IgD-negative memory B cell (primary cell): ENCODE results near the gene RBPJL. TPM values are rescaled to one million over a fixed set of nuclear protein-coding genes. Genes with fewer than 3 reads are reported as not detected.

Experiments
- H3K27ac Mint-ChIP-seq, 3 donors: one replicate each; pipeline ENCODE4 v1.8.0; 2020 to 2022; ENCODE audit warnings: mild to moderate bottlenecking in 3 of 3, mixed read lengths in 3 of 3, moderate library complexity in 1 of 3
- H3K27me3 Mint-ChIP-seq: one replicate; pipeline ENCODE4 v1.8.0; 2021; ENCODE audit warnings: mixed read lengths
- H3K36me3 Mint-ChIP-seq: one replicate; pipeline ENCODE4 v1.8.0; 2020; ENCODE audit warnings: mild to moderate bottlenecking, mixed read lengths
- H3K4me1 Mint-ChIP-seq, 3 donors: one replicate each; pipeline ENCODE4 v1.8.0; 2020 to 2022; ENCODE audit warnings: mixed read lengths in 3 of 3, mild to moderate bottlenecking in 1 of 3
- H3K4me3 Mint-ChIP-seq, 4 donors: one replicate each; pipeline ENCODE4 v1.8.0; 2020 to 2022; ENCODE audit warnings: mild to moderate bottlenecking in 4 of 4, mixed read lengths in 4 of 4, moderate library complexity in 3 of 4
- H3K9me3 Mint-ChIP-seq, 3 donors: one replicate each; pipeline ENCODE4 v1.8.0; 2020 to 2021; ENCODE audit warnings: mixed read lengths in 3 of 3, mild to moderate bottlenecking in 1 of 3
- polyA plus RNA-seq: library from polyadenylated mRNA; unstranded; fragments of 300-500 nt; fragmentation: Illumina TruSeq; gene quantifications from one replicate; pipeline ENCODE4 v1.2.3, GENCODE V29; 2021

Gene RBPJL
- polyA plus RNA-seq, 1 donor from 2014 or later = not detected

- peaks cover 9 to 13% (median 10%) of the 10 kb centered on the region in 3 donors for H3K4me1 Mint-ChIP-seq
- H3K27ac Mint-ChIP-seq = no peak overlapping the region
- H3K4me3 Mint-ChIP-seq = no peak overlapping the region
- no peaks in the 10 kb centered on the region for H3K9me3 Mint-ChIP-seq
- no peaks in the 10 kb centered on the region for H3K36me3 Mint-ChIP-seq
- peaks cover 14% of the 10 kb centered on the region for H3K27me3 Mint-ChIP-seq
Measured at GRCh38 chr20:45288376-45288775, 18.3 kb upstream of the RBPJL start.

- H3K27me3 Mint-ChIP-seq = peaks cover 16% of the 10 kb centered on the region
- H3K4me1 Mint-ChIP-seq = peaks cover 10 to 15% (median 11%) of the 10 kb centered on the region in 3 donors
Measured at GRCh38 chr20:45288860-45289259, 17.8 kb upstream of the RBPJL start.

GRCh38 chr20:45289942-45290676 is 16.5 kb upstream of the RBPJL start:
- H3K27me3 Mint-ChIP-seq = peaks cover 27% of the 10 kb centered on the region
- no peak overlapping the region for H3K4me3 Mint-ChIP-seq
- no peak overlapping the region for H3K27ac Mint-ChIP-seq
- H3K4me1 Mint-ChIP-seq = peaks cover 10 to 18% (median 14%) of the 10 kb centered on the region in 3 donors
- no peaks in the 10 kb centered on the region for H3K36me3 Mint-ChIP-seq
- no peaks in the 10 kb centered on the region for H3K9me3 Mint-ChIP-seq

More at GRCh38 chr20:45288860-45289259, 17.8 kb upstream of the RBPJL start:
- Mint-ChIP-seq H3K9me3 (no peaks in the 10 kb centered on the region), H3K27ac (no peak overlapping the region), H3K36me3 (no peaks in the 10 kb centered on the region), H3K4me3 (no peak overlapping the region)

DNA sequence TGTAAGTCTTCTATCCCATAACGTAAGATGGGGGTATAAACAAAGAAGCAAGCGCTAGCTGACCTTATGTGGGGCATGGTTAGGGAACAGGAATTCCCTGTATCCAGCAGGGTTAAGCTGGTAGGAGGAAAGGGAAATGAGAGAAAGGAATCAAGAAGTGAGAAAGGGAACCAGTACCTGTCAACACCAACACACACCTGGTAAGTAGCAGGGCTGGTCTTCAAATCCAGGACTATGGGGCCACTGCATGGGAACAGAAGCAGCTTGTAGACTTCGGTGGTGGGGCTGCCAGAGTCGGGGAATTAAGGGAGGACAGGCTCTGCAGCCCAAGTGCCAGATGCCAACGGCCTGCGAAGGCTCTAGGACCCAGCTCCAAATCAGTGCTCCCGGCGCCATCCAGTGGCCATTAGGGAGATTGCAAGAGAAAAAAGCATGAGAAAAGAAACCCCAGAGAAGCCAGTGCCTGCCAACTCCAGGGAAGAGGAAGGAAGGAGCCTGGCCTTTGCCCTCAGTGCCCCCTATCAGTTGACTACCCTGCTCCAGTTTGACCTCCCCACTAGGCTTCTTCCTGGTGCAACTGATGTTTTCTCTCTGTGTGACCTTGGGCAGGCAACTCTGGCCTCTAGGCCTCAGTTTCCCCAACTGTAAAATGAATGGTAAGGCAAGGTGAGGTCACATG is 15.8 kb upstream of the RBPJL start:
- Mint-ChIP-seq H3K36me3 (no peaks in the 10 kb centered on the region), H3K4me1 (peaks cover 10 to 18% (median 14%) of the 10 kb centered on the region in 3 donors), H3K4me3 (peak overlapping the region in 1 of 4 donors; percentile 50), H3K9me3 (no peaks in the 10 kb centered on the region), H3K27me3 (peaks cover 31% of the 10 kb centered on the region), H3K27ac (no peak overlapping the region)

- H3K9me3 Mint-ChIP-seq = no peaks in the 10 kb centered on the region
Measured at GRCh38 chr20:45291526-45291925, 15.1 kb upstream of the RBPJL start.

DNA sequence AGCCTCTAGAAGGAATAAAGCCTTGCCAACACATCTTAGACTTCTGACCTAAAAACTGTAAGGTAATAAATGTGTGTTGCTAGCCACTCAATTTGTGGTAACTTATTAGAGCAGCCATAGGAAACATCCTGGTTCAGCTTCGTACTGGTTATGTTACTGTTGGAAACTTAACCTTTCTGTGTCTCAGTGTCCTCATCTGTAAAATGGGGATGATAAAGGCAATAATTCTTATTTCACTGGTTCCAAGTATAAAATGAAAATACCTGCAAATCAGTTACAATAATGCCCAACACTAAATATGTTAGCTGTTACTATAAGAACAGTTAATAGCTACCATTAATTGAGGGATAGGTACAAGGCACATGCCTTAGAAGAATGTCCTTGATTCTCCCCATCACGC is 14.3 kb upstream of the RBPJL start:
- Mint-ChIP-seq H3K4me3 (peak overlapping the region in 3 of 4 donors; percentile 10 to 77 (median 61)), H3K27me3 (peaks cover 32% of the 10 kb centered on the region), H3K27ac (peak overlapping the region in 1 of 3 donors; percentile 62), H3K4me1 (peaks cover 10 to 18% (median 14%) of the 10 kb centered on the region in 3 donors), H3K36me3 (peaks cover 3% of the 10 kb centered on the region), H3K9me3 (no peaks in the 10 kb centered on the region)

More at GRCh38 chr20:45291526-45291925, 15.1 kb upstream of the RBPJL start:
- Mint-ChIP-seq H3K27ac (no peak overlapping the region), H3K27me3 (peaks cover 36% of the 10 kb centered on the region), H3K4me1 (peaks cover 10 to 18% (median 14%) of the 10 kb centered on the region in 3 donors), H3K36me3 (peaks cover 3% of the 10 kb centered on the region), H3K4me3 (peak overlapping the region in 1 of 4 donors; percentile 4)

- H3K9me3 Mint-ChIP-seq = no peaks in the 10 kb centered on the region
- H3K36me3 Mint-ChIP-seq = peaks cover 3% of the 10 kb centered on the region
- peak overlapping the region; percentile 10 to 88 (median 74) for H3K4me3 Mint-ChIP-seq
- H3K27ac Mint-ChIP-seq = peak overlapping the region in 1 of 3 donors; percentile 62
- peaks cover 39% of the 10 kb centered on the region for H3K27me3 Mint-ChIP-seq
- peaks cover 10 to 18% (median 14%) of the 10 kb centered on the region in 3 donors for H3K4me1 Mint-ChIP-seq
Measured at GRCh38 chr20:45293041-45294002, 13.3 kb upstream of the RBPJL start.

- Mint-ChIP-seq H3K4me3 (peak overlapping the region in 3 of 4 donors; percentile 10 to 79 (median 70)), H3K36me3 (peaks cover 3% of the 10 kb centered on the region), H3K4me1 (peaks cover 10 to 18% (median 14%) of the 10 kb centered on the region in 3 donors), H3K27me3 (peaks cover 37% of the 10 kb centered on the region), H3K27ac (no peak overlapping the region), H3K9me3 (no peaks in the 10 kb centered on the region)
Measured at GRCh38 chr20:45294003-45294368, 12.7 kb upstream of the RBPJL start.

DNA sequence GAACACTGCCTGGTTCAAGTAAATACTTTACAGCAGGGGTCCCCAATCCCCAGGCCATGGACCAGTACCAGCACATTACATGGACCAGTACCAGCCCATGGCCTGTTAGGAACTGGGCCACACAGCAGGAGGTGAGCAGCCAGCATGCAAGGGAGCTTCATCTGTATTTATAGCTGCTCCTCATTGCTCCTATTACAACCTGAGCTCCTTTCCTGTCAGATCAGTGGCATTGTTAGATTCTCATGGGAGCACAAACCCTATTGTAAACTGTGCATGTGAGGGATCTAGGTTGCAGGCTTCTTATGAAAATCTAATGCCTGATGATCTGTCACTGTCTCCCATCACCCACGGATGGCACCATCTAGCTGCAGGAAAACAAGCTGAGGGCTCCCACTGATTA is 12.0 kb upstream of the RBPJL start:
- peaks cover 10 to 18% (median 14%) of the 10 kb centered on the region in 3 donors for H3K4me1 Mint-ChIP-seq
- no peaks in the 10 kb centered on the region for H3K9me3 Mint-ChIP-seq
- peak overlapping the region in 1 of 4 donors; percentile 43 for H3K4me3 Mint-ChIP-seq
- peaks cover 3% of the 10 kb centered on the region for H3K36me3 Mint-ChIP-seq
- no peak overlapping the region for H3K27ac Mint-ChIP-seq
- H3K27me3 Mint-ChIP-seq = peaks cover 41% of the 10 kb centered on the region

GRCh38 chr20:45297786-45298497 is 8.7 kb upstream of the RBPJL start:
- Mint-ChIP-seq H3K4me1 (peaks cover 1 to 5% (median 5%) of the 10 kb centered on the region in 3 donors), H3K4me3 (no peak overlapping the region), H3K36me3 (peaks cover 3% of the 10 kb centered on the region), H3K27me3 (peaks cover 40% of the 10 kb centered on the region), H3K27ac (no peak overlapping the region), H3K9me3 (no peaks in the 10 kb centered on the region)

- H3K4me3 Mint-ChIP-seq = no peak overlapping the region
- H3K27me3 Mint-ChIP-seq = peaks cover 38% of the 10 kb centered on the region
- no peaks in the 10 kb centered on the region for H3K4me1 Mint-ChIP-seq
- H3K27ac Mint-ChIP-seq = no peak overlapping the region
- no peaks in the 10 kb centered on the region for H3K9me3 Mint-ChIP-seq
- peaks cover 3% of the 10 kb centered on the region for H3K36me3 Mint-ChIP-seq
Measured at GRCh38 chr20:45299786-45300185, 6.9 kb upstream of the RBPJL start.

DNA sequence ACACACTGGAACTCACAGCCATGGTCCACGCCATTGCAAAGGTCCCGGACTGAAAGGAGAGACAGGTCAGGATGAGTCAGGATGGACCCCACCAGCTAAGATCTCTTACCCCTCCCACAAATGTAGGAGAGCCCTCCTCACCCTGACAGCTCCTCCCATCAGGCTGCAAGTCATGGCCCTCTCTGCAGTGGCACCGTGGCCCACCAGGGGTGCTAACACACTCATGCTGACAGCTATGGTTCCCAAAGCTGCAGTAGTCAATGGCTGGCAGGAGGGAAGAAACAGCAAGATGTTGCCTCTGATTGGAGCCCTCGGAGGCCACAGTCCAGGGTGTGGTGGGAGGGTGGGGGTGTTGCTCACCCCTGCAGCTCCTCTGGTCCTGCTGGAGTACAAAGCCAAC is 5.7 kb upstream of the RBPJL start:
- H3K4me1 Mint-ChIP-seq = no peaks in the 10 kb centered on the region
- peaks cover 0 to 2% (median 0%) of the 10 kb centered on the region in 3 donors for H3K9me3 Mint-ChIP-seq

DNA sequence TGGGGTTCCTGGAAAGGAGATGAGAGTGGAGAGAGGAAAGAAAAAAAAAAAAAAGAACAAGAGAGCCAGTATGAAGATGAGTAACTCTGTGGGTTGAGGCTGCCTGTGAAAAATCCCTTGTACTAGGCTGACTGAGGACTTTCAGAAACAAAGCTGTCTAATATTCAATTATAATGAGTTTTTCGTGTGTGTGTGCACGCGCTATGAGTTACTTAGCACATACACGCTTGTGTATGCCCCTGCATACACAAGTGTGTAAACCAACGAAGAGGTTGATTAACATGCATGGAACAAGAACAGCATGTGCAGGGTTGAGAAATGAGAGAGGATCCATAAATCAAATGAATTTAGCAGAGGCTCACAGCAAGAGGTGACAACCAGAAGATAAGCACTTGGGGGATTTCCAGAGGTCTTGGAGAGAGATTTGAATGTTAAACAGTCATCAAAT is 4.8 kb upstream of the RBPJL start:
- Mint-ChIP-seq H3K27me3 (peaks cover 30% of the 10 kb centered on the region), H3K9me3 (peaks cover 0 to 2% (median 0%) of the 10 kb centered on the region in 3 donors), H3K4me1 (no peaks in the 10 kb centered on the region), H3K27ac (no peak overlapping the region), H3K4me3 (no peak overlapping the region), H3K36me3 (peaks cover 2% of the 10 kb centered on the region)

More for the DNA sequence above, 5.7 kb upstream of the RBPJL start:
- Mint-ChIP-seq H3K36me3 (peaks cover 5% of the 10 kb centered on the region), H3K27me3 (peaks cover 35% of the 10 kb centered on the region), H3K27ac (no peak overlapping the region), H3K4me3 (no peak overlapping the region)
